ENCODE measurements around the gene ADCK1. TPM values are rescaled to one million over a fixed set of nuclear protein-coding genes. Genes with fewer than 3 reads are reported as not detected.

ADCK1 gene
- polyA plus RNA-seq, 1 donor from 2014 or later, result 13.6 TPM

DNA sequence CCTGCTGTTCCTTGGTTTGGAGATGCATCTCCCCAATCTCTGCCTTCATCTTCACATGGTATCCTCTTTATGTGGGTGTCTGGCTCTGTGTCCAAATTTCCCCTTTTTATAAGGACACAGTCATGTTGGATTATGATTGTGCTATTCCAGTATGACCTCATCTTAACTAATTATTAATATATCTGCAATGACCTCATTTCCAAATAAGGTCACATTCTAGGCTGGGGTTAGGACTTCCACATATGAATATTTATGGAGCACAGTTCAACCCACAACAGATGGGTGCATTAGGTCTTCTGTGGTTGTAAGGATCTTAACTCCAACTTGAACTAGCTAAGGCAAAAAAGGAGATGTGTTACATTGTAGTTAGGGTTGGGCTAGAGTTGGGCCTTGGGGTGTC is 69.4 kb downstream of the ADCK1 start:
- H3K36me3 ChIP-seq (ENCODE audit: insufficient read depth, low read length), result no peaks in the 10 kb centered on the region
- H3K9me2 ChIP-seq (ENCODE audit: insufficient read depth, low read length), result no peaks in the 10 kb centered on the region
- TF ChIP-seq EP300 (conservative IDR thresholded peaks at IDR 0.05; ENCODE audit: poor library complexity, severe bottlenecking) (no peak), TAF1 (IDR thresholded peaks at IDR 0.05; ENCODE audit: low read depth) (no peak), POLR2AphosphoS5 (IDR thresholded peaks at IDR 0.05) (no peak), SMC3 (conservative IDR thresholded peaks at IDR 0.05; ENCODE audit: poor library complexity) (no peak), RAD21 (conservative IDR thresholded peaks at IDR 0.05) (no peak)
- TF ChIP-seq, protein P1, sequence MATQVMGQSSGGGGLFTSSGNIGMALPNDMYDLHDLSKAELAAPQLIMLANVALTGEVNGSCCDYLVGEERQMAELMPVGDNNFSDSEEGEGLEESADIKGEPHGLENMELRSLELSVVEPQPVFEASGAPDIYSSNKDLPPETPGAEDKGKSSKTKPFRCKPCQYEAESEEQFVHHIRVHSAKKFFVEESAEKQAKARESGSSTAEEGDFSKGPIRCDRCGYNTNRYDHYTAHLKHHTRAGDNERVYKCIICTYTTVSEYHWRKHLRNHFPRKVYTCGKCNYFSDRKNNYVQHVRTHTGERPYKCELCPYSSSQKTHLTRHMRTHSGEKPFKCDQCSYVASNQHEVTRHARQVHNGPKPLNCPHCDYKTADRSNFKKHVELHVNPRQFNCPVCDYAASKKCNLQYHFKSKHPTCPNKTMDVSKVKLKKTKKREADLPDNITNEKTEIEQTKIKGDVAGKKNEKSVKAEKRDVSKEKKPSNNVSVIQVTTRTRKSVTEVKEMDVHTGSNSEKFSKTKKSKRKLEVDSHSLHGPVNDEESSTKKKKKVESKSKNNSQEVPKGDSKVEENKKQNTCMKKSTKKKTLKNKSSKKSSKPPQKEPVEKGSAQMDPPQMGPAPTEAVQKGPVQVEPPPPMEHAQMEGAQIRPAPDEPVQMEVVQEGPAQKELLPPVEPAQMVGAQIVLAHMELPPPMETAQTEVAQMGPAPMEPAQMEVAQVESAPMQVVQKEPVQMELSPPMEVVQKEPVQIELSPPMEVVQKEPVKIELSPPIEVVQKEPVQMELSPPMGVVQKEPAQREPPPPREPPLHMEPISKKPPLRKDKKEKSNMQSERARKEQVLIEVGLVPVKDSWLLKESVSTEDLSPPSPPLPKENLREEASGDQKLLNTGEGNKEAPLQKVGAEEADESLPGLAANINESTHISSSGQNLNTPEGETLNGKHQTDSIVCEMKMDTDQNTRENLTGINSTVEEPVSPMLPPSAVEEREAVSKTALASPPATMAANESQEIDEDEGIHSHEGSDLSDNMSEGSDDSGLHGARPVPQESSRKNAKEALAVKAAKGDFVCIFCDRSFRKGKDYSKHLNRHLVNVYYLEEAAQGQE (IDR thresholded peaks at IDR 0.05; ENCODE audit: borderline replicate concordance), result no peak
- TF ChIP-seq, protein P2, sequence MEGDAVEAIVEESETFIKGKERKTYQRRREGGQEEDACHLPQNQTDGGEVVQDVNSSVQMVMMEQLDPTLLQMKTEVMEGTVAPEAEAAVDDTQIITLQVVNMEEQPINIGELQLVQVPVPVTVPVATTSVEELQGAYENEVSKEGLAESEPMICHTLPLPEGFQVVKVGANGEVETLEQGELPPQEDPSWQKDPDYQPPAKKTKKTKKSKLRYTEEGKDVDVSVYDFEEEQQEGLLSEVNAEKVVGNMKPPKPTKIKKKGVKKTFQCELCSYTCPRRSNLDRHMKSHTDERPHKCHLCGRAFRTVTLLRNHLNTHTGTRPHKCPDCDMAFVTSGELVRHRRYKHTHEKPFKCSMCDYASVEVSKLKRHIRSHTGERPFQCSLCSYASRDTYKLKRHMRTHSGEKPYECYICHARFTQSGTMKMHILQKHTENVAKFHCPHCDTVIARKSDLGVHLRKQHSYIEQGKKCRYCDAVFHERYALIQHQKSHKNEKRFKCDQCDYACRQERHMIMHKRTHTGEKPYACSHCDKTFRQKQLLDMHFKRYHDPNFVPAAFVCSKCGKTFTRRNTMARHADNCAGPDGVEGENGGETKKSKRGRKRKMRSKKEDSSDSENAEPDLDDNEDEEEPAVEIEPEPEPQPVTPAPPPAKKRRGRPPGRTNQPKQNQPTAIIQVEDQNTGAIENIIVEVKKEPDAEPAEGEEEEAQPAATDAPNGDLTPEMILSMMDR (IDR thresholded peaks at IDR 0.05; ENCODE audit: poor library complexity, severe bottlenecking), result no peak
- no peak overlapping the region for H3K27ac ChIP-seq (ENCODE audit: low read length)
- H3K4me3 ChIP-seq (ENCODE audit: low read length), result no peak overlapping the region
- H3K4me2 ChIP-seq (ENCODE audit: low read length), result no peak overlapping the region
- H3K27me3 ChIP-seq (ENCODE audit: insufficient read depth, low read depth, low read length), result no peaks in the 10 kb centered on the region
- no peaks in the 10 kb centered on the region for H3K9me3 ChIP-seq (ENCODE audit: low read length)
- no peak overlapping the region for H2AFZ ChIP-seq (ENCODE audit: low read depth, low read length)
- H3K9ac ChIP-seq (ENCODE audit: low read length), result no peak overlapping the region
- H3K79me2 ChIP-seq (replicated peaks; ENCODE audit: insufficient read depth, low read length), result no peaks in the 10 kb centered on the region
- H3F3A ChIP-seq (ENCODE audit: insufficient read depth, low read length, poor library complexity, severe bottlenecking), result no peaks in the 10 kb centered on the region
- no peaks in the 10 kb centered on the region for H4K20me1 ChIP-seq (ENCODE audit: insufficient read depth)

DNA sequence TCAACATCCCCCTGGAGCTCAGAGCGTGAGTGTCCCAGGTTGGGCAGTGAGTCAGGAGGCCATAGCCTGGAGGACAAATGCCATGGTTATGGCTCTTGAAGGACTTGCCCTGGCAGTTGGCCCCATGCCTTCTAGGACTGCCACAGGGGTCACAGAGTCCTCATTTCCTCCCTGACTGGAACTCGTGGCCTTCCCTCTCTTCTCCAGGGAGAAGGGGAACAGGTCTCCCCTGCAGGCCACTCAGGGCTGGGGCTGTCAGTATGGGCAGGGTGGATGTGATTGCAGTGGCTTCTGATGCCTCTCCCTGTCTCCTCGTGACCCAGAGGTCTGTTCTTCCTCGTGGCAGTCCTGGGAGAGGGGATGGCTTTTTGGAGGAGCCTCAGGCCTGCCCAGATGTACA is 70.7 kb downstream of the ADCK1 start:
- no peaks in the 10 kb centered on the region for H4K20me1 ChIP-seq (ENCODE audit: insufficient read depth)
- no peaks in the 10 kb centered on the region for H3K36me3 ChIP-seq (ENCODE audit: insufficient read depth, low read length)
- no peaks in the 10 kb centered on the region for H3K79me2 ChIP-seq (replicated peaks; ENCODE audit: insufficient read depth, low read length)
- H3K4me3 ChIP-seq (ENCODE audit: low read length), result no peak overlapping the region
- no peaks in the 10 kb centered on the region for H3F3A ChIP-seq (ENCODE audit: insufficient read depth, low read length, poor library complexity, severe bottlenecking)
- H3K27ac ChIP-seq (ENCODE audit: low read length), result no peak overlapping the region
- H3K4me2 ChIP-seq (ENCODE audit: low read length), result no peak overlapping the region
- no peak overlapping the region for H2AFZ ChIP-seq (ENCODE audit: low read depth, low read length)
- TF ChIP-seq POLR2AphosphoS5 (IDR thresholded peaks at IDR 0.05), result no peak
- TF ChIP-seq EZH2 (IDR thresholded peaks at IDR 0.05; ENCODE audit: borderline replicate concordance, insufficient read depth, low read length, poor library complexity, severe bottlenecking), result no peak
- TF ChIP-seq MXI1 (conservative IDR thresholded peaks at IDR 0.05; ENCODE audit: poor library complexity, severe bottlenecking), result no peak
- TF ChIP-seq, protein P2 (IDR thresholded peaks at IDR 0.05; ENCODE audit: poor library complexity, severe bottlenecking), result no peak
- TF ChIP-seq SMC3 (conservative IDR thresholded peaks at IDR 0.05; ENCODE audit: poor library complexity), result no peak
- no peak for TF ChIP-seq EP300 (conservative IDR thresholded peaks at IDR 0.05; ENCODE audit: poor library complexity, severe bottlenecking)
- TF ChIP-seq, protein P1 (IDR thresholded peaks at IDR 0.05; ENCODE audit: borderline replicate concordance), result no peak
- TF ChIP-seq TAF1 (IDR thresholded peaks at IDR 0.05; ENCODE audit: low read depth), result no peak
- TF ChIP-seq RAD21 (conservative IDR thresholded peaks at IDR 0.05), result no peak
- H3K9ac ChIP-seq (ENCODE audit: low read length), result no peak overlapping the region
- H3K9me2 ChIP-seq (ENCODE audit: insufficient read depth, low read length), result no peaks in the 10 kb centered on the region
- no peaks in the 10 kb centered on the region for H3K27me3 ChIP-seq (ENCODE audit: insufficient read depth, low read depth, low read length)
- no peaks in the 10 kb centered on the region for H3K9me3 ChIP-seq (ENCODE audit: low read length)

All from neural cell (in vitro differentiated cells).